Neuronal stem cell (in vitro differentiated cells): Measurements from ENCODE around the gene HOXA10.

ENCODE experiments used
- DNase-seq: peaks from one replicate; pipeline ENCODE4 v3.0.0-alpha.2; 2013; ENCODE audit warnings: low spot score
- H2AFZ ChIP-seq: one replicate; pipeline ENCODE4 v1.6.1; 2013; ENCODE audit warnings: mild to moderate bottlenecking, low read length, inconsistent platforms
- H2AK5ac ChIP-seq: 2 replicates; pipeline ENCODE4 v1.6.1; 2013; ENCODE audit warnings: low read depth, mild to moderate bottlenecking, inconsistent platforms, low read length, moderate library complexity, mixed read lengths
- H2BK120ac ChIP-seq: 2 replicates; pipeline ENCODE4 v1.6.1; 2013; ENCODE audit warnings: low read depth, mild to moderate bottlenecking, inconsistent platforms, low read length, moderate library complexity, mixed read lengths
- H2BK12ac ChIP-seq: one replicate; pipeline ENCODE4 v1.6.1; 2013; ENCODE audit warnings: low read length, inconsistent platforms
- H2BK15ac ChIP-seq: 2 replicates; pipeline ENCODE4 v1.6.1; 2013; ENCODE audit warnings: mild to moderate bottlenecking, low read length, inconsistent platforms, mixed read lengths
- H2BK5ac ChIP-seq: one replicate; pipeline ENCODE4 v1.6.1; 2013; ENCODE audit warnings: inconsistent platforms, mild to moderate bottlenecking, low read length, moderate library complexity
- H3K14ac ChIP-seq: one replicate; pipeline ENCODE4 v1.6.1; 2013; ENCODE audit warnings: low read length, inconsistent platforms
- H3K18ac ChIP-seq: 2 replicates; pipeline ENCODE4 v1.6.1; 2013; ENCODE audit warnings: low read length, inconsistent platforms
- H3K23ac ChIP-seq: 2 replicates; pipeline ENCODE4 v1.6.1; 2013; ENCODE audit warnings: low read depth, mild to moderate bottlenecking, mixed read lengths, low read length, inconsistent platforms; ENCODE audit not compliant: poor library complexity
- H3K27ac ChIP-seq: replicated peaks from 3 replicates; pipeline ENCODE4 v1.5.1; 2013; ENCODE audit warnings: low read length, inconsistent platforms
- H3K27me3 ChIP-seq, 3 experiments: 2 replicates each; pipeline ENCODE4 v1.6.1; 2013; ENCODE audit warnings: low read length in 3 of 3, mild to moderate bottlenecking in 2 of 3, inconsistent platforms in 1 of 3, low read depth in 1 of 3, mixed read lengths in 1 of 3, moderate library complexity in 1 of 3; ENCODE audit not compliant: control insufficient read depth in 3 of 3, insufficient read depth in 3 of 3
- H3K36me3 ChIP-seq, 2 donors: replicated peaks in 1 of 2; 2 replicates each; pipeline ENCODE4 v1.6.1; 2013; ENCODE audit warnings: low read length in 2 of 2; ENCODE audit not compliant: control insufficient read depth in 2 of 2, insufficient read depth in 2 of 2
- H3K4ac ChIP-seq: 2 replicates; pipeline ENCODE4 v1.6.1; 2013; ENCODE audit warnings: inconsistent platforms, mild to moderate bottlenecking, low read length, moderate library complexity
- H3K4me1 ChIP-seq, 2 donors: 1 replicate in 1 of 2; 2 replicates in 1 of 2; pipeline ENCODE4 v1.6.1; 2013; ENCODE audit warnings: low read length in 2 of 2, low read depth in 1 of 2; ENCODE audit not compliant: control insufficient read depth in 2 of 2, insufficient read depth in 1 of 2
- H3K4me2 ChIP-seq: one replicate; pipeline ENCODE4 v1.6.1; 2013; ENCODE audit warnings: mild to moderate bottlenecking, low read length, inconsistent platforms; ENCODE audit not compliant: insufficient read depth, poor library complexity, severe bottlenecking
- H3K4me3 ChIP-seq, 2 donors: 2 replicates each; pipeline ENCODE4 v1.5.1; 2013; ENCODE audit warnings: low read length in 2 of 2, mild to moderate bottlenecking in 2 of 2, inconsistent platforms in 1 of 2, moderate library complexity in 1 of 2
- H3K79me1 ChIP-seq: one replicate; pipeline ENCODE4 v1.6.1; 2013; ENCODE audit warnings: low read depth, mild to moderate bottlenecking, inconsistent platforms, low read length, moderate library complexity
- H3K9ac ChIP-seq: one replicate; pipeline ENCODE4 v1.6.1; 2013; ENCODE audit warnings: mild to moderate bottlenecking, low read depth, low read length, inconsistent platforms; ENCODE audit not compliant: poor library complexity
- H3K9me3 ChIP-seq, 2 donors: replicated peaks in 1 of 2; 2 replicates each; pipeline versions ENCODE3 to v1.6.1; 2013; ENCODE audit warnings: low read length in 2 of 2, mild to moderate bottlenecking in 2 of 2, inconsistent platforms in 1 of 2, low read depth in 1 of 2, mixed read lengths in 1 of 2, moderate library complexity in 1 of 2; ENCODE audit not compliant: control insufficient read depth in 2 of 2, insufficient read depth in 1 of 2
- H4K8ac ChIP-seq: one replicate; pipeline ENCODE4 v1.6.1; 2013; ENCODE audit warnings: low read depth, mild to moderate bottlenecking, inconsistent platforms, low read length, moderate library complexity
- H4K91ac ChIP-seq: one replicate; pipeline ENCODE4 v1.6.1; 2013; ENCODE audit warnings: low read length, low read depth, mild to moderate bottlenecking, inconsistent platforms; ENCODE audit not compliant: poor library complexity
- WGBS, 2 donors: extraction: QIAGEN DNeasy Blood & Tissue Kit; methylation state at CpG; one replicate each; pipeline ENCODE4 v1.1.7; 2013; ENCODE audit warnings: missing lambda C conversion rate in 2 of 2, mixed read lengths in 1 of 2; ENCODE audit not compliant: insufficient read length in 2 of 2, insufficient replicate concordance in 1 of 2; ENCODE audit errors: extremely low coverage in 2 of 2; 5-methylcytosine and 5-hydroxymethylcytosine counted together

HOXA10 gene

DNA sequence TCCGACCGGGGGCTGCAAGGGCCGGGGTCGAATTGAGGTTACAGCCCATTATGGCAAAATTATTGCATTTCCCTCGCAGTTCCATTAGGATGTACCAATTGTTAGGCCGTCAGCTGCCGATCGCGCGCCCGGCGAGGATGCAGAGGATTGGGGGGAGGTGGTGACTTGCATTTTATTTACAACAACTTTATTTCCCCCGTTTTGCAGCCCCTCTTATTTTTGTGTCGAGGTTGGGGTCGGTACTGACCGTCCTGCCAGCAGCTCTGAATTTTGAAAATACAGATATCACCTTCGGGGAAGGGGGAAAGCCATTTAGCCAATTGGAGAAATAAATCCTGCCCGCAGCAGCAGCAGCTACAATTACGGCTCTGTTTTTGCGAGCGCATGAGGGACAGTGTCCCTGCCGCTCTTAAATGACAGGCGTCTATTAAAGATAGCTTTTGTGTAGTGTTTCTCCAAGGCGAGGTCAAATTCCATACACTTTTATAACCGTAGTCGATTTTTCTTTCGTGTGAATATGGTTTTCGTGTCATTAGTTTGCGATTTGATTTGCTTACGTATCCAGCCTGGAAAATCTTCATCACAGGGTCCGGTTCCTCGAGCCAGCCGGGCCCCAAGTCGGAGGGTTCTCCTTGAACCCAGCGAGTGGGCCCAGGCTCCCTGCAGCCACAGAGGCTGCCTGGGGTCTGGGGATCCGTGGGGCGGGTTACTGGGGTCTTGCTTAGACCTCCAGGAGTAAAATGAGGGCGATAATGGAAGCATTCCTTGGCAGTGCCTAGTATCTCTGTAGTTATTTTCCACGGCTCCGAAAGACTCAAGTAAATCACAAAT lies 30.0 kb downstream of the HOXA10 start:
- no peak for DNase-seq

DNA sequence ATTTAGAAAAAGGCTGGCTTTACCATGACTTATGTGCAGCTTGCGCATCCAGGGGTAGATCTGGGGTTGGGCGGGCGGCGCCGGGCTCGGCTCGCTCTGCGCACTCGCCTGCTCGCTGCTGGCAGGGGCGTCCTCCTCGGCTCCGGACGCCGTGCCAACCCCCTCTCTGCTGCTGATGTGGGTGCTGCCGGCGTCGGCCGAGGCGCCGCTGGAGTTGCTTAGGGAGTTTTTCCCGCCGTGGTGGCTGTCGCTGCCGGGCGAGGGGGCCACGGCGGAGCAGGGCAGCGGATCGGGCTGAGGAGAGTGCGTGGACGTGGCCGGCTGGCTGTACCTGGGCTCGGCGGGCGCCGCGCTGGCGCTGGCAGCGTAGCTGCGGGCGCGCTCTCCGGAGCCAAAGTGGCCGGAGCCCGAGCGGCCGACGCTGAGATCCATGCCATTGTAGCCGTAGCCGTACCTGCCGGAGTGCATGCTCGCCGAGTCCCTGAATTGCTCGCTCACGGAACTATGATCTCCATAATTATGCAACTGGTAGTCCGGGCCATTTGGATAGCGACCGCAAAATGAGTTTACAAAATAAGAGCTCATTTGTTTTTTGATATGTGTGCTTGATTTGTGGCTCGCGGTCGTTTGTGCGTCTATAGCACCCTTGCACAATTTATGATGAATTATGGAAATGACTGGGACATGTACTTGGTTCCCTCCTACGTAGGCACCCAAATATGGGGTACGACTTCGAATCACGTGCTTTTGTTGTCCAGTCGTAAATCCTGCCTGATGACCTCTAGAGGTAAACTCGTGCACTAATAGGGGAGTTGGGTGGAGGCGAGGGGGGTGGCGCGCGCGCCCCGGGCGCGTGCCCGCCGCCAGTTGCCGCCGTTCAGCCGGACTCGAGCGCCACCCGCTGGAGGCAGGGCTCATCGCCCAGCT lies 30.8 kb downstream of the HOXA10 start, which contains the start of gene HOXA5:
Gene HOXA5, minus strand, starts transcription at position 659 of the 927 bp plus-strand sequence. Its CDS starts 74 bp downstream, at position 585.
- Histone ChIP-seq H4K91ac (no peak within 1 kb of the TSS), H3K36me3 (no peaks in the 10 kb centered on the region), H3K4me1 (no peaks in the 10 kb centered on the region), H3K9ac (no peak within 1 kb of the TSS), H2AFZ (peak within 1 kb of the TSS; percentile 87), H3K23ac (peak within 1 kb of the TSS; percentile 29), H2BK12ac (no peak within 1 kb of the TSS), H3K79me1 (no peaks in the 10 kb centered on the region), H3K14ac (peak within 1 kb of the TSS; percentile 23), H2BK15ac (no peak within 1 kb of the TSS), H3K4me2 (peak within 1 kb of the TSS; percentile 59), H4K8ac (no peak within 1 kb of the TSS), H2BK5ac (no peak within 1 kb of the TSS), H2BK120ac (no peak within 1 kb of the TSS), H3K27me3 (peaks cover 66 to 100% (median 99%) of the 10 kb centered on the region in 3 experiments), H3K4me3 (peak within 1 kb of the TSS; percentile 1 to 63), H3K27ac (no peak within 1 kb of the TSS), H3K4ac (no peak within 1 kb of the TSS), H3K9me3 (peaks cover 3 to 18% of the 10 kb centered on the region in 2 donors), H3K18ac (no peak within 1 kb of the TSS), H2AK5ac (no peak within 1 kb of the TSS)
- peak; percentile 67 for DNase-seq
- no CpG with 5 or more reads among the region's 86 CpGs for WGBS, 2 donors

More for the DNA sequence above, 30.0 kb downstream of the HOXA10 start:
- Histone ChIP-seq H3K14ac (no peak overlapping the region), H3K4me1 (no peaks in the 10 kb centered on the region), H3K4ac (no peak overlapping the region), H3K27ac (no peak overlapping the region), H3K4me3 (no peak overlapping the region), H3K18ac (no peak overlapping the region), H3K23ac (no peak overlapping the region), H2BK5ac (no peak overlapping the region), H3K36me3 (no peaks in the 10 kb centered on the region), H2AFZ (peak overlapping the region; percentile 29), H3K79me1 (no peaks in the 10 kb centered on the region), H4K8ac (no peak overlapping the region), H2BK12ac (no peak overlapping the region), H2BK120ac (no peak overlapping the region), H3K4me2 (no peak overlapping the region), H2BK15ac (no peak overlapping the region), H4K91ac (no peak overlapping the region), H3K27me3 (peaks cover 69 to 100% (median 99%) of the 10 kb centered on the region in 3 experiments), H3K9me3 (peaks cover 3 to 20% of the 10 kb centered on the region in 2 donors), H3K9ac (no peak overlapping the region), H2AK5ac (no peak overlapping the region)
- WGBS, 2 donors, result no CpG with 5 or more reads among the region's 40 CpGs

DNA sequence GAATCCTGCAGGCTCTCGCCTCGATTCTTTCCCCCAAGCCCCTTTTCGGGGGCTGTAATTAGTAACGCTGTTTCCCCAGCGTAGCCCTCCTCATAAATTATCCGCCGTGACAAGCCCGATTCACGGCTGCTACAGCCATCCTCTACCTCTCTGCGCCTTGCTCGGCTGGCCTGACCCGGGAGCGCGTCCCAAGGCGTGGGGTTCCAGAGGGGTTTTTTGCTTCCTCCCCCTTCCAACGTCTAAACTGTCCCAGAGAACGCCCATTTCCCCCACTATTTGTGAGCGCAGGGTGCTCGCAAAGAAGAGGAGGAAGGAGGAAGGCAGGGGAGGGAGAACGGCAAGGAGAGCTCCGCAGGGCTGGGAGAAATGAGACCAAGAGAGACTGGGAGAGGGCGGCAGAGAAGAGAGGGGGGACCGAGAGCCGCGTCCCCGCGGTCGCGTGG lies 31.5 kb downstream of the HOXA10 start:
- H2BK120ac ChIP-seq, result no peak overlapping the region
- H3K9ac ChIP-seq, result no peak overlapping the region
- peak overlapping the region; percentile 29 for H3K23ac ChIP-seq
- H3K4me1 ChIP-seq, result no peaks in the 10 kb centered on the region
- H4K8ac ChIP-seq, result no peak overlapping the region
- H3K36me3 ChIP-seq, result no peaks in the 10 kb centered on the region
- no peak overlapping the region for H3K27ac ChIP-seq
- no peak overlapping the region for H2BK15ac ChIP-seq
- no peaks in the 10 kb centered on the region for H3K79me1 ChIP-seq
- peak overlapping the region; percentile 59 for H3K4me2 ChIP-seq
- no peak for DNase-seq
- H3K4ac ChIP-seq, result no peak overlapping the region
- peak overlapping the region; percentile 87 for H2AFZ ChIP-seq
- H2BK5ac ChIP-seq, result no peak overlapping the region
- no peak overlapping the region for H2BK12ac ChIP-seq
- no peak overlapping the region for H3K18ac ChIP-seq
- peaks cover 59 to 100% (median 100%) of the 10 kb centered on the region in 3 experiments for H3K27me3 ChIP-seq
- H4K91ac ChIP-seq, result no peak overlapping the region
- no peak overlapping the region for H3K14ac ChIP-seq
- no peak overlapping the region for H2AK5ac ChIP-seq
- H3K9me3 ChIP-seq, result peaks cover 3 to 14% of the 10 kb centered on the region in 2 donors
- no peak overlapping the region for H3K4me3 ChIP-seq
- WGBS, 2 donors, result no CpG with 5 or more reads among the region's 29 CpGs
